HK-2 (cell line): ENCODE measurements around the gene FHIP1B.

ENCODE experiments used
- DNase-seq: peaks from one replicate; pipeline ENCODE4 v3.0.0-alpha.2; 2018; ENCODE audit not compliant: unreplicated experiment

FHIP1B gene

GRCh38 chr11:6240139-6240538 lies 5.7 kb upstream of the FHIP1B start:
- no peak for DNase-seq

DNA sequence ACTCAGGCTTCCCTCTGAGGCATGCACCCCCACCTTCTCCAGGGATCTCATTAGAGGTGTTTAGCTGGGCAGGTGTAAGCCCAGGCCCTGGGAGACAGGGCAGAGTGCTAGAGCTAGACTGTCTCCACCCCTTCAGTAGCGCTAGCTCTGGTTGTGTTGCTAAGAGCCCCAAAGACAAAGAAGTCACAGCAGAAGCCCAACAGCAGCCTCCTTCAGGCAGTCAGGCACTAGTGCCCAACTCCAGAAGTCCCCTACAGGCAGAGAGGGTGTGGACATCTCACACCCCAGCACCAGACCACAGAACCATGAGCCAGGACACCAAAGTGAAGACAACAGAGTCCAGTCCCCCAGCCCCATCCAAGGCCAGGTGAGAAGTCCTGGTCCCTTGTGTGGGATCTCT lies 4.5 kb upstream of the FHIP1B start, which contains the start of gene CNGA4:
CNGA4 (plus strand) TSS at position 188 of the 400 bp plus-strand sequence; CDS start at position 306, 118 bp downstream.
- no peak for DNase-seq

GRCh38 chr11:6237761-6238302 lies 3.4 kb upstream of the FHIP1B start:
- no peak for DNase-seq

- DNase-seq, result no peak
These were observed 2.8 kb upstream of the FHIP1B start for GRCh38 chr11:6237266-6237665.

DNA sequence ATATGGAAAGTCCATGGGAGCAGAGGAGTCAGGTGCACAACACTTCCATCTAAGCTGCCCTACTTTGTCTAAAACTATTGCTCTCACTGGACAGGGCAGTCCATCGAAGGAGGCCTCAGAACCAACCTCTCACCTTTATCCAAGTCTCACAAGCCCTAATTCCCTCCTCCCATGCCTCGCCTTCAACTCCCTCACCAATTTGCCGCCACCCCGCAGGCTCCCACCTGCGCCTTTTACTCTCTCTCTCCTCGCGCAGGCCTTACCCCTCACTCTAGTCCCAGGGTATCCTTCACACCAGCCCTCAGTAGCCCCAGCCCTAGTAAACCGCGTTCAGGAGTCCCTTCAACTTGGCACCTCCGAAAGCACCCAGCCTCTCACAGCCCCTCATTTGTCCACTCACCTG lies 451 bp downstream of the FHIP1B start:
- no peak for DNase-seq

GRCh38 chr11:6232899-6233298 lies 1.5 kb downstream of the FHIP1B start:
- no peak for DNase-seq

DNA sequence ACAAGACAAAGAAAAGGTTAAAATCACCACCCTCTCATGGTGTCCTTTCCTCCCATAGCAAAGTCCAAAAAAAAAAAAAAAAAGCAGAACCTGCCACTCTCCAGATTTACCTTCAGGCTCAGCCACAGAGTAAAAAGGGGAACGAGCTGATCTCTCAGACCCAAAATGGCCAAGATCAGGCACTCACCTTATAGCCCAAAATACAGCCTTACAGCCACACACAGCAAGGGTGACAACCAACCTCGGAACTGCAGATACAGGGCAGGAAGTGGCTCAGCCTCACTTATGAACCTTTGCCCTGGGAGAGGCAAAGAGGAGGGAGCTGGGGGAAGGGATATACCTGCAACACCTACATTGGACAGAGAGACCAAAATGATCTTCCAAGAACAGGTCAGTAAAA lies 4.5 kb downstream of the FHIP1B start:
- no peak for DNase-seq

DNA sequence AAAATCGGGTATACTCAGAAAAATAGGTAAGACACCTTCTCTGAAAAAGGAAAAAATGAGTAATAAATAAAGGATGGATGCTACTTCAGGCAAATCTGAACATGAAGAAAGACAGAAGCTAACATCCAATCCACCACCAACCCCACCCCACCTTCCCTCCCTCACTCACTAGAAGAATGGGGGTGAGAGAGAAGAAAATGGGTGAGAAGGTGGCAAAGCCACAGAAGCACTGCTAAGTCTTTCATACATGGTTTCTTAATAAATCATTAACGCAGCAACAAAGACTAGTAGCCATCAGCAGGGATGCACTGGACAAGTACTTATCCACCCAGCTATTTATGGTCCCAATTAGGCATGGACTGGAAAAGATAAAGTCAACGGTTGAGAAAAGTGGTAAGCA lies 5.9 kb downstream of the FHIP1B start:
- no peak for DNase-seq

GRCh38 chr11:6225896-6226295 lies 8.5 kb downstream of the FHIP1B start:
- no peak for DNase-seq

DNA sequence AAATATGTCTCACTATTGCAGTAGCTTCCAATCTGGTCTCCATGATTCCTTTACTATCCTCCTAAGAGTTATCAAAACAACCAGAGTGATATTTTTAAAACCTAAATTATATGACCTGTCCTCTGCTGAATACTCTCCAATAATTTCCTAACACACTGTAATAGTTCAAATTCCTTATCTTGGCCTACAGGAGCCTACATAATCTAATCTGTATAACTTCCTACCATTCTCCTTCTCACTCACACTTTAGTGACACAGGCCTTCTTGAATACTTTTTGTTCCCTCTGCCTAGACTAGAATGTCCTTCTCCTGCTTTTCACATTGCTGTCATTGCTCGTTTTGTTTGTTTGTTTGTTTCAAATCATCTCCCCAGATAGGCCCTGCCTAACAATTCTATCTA lies 9.4 kb downstream of the FHIP1B start:
- DNase-seq, result no peak

DNA sequence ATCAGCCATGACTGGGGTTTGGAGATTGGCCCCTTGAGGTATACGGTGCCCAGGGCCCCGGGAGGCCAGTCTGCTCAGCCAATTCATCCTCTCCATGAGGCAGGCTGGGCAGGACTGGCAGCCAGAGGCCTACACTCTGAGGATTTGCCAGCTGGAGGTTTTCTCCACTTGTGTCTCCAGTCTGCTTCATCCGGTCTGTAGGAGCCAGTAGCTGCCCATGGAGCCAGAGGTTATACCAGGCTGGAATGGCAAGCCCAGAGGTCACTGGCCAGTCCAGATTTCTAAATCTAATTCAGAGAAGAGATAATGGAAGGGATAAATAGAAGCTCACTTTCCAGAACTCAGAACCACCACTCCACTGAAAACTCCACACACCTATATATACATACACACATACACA lies 10.0 kb downstream of the FHIP1B start:
- DNase-seq, result no peak

DNA sequence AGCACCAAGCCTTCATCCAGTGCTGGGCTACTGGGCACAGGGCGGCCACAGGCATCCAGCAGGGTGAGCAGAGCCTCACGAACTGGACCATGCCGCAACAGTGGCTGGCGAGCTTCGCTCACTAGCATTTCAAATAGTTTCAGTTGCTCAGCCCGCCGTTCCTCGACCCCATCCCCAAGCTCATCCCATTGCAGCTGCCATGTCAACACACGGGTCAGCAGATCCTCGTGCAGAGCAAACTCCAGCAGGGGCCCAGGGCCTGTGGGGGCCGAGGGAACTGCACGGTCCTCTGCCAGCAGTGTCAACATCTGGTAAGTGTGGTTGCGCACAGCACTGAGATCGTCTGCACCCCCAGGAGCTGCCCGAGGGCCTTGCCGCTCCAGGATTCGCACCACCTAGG lies 10.6 kb downstream of the FHIP1B start:
- DNase-seq, result no peak

DNA sequence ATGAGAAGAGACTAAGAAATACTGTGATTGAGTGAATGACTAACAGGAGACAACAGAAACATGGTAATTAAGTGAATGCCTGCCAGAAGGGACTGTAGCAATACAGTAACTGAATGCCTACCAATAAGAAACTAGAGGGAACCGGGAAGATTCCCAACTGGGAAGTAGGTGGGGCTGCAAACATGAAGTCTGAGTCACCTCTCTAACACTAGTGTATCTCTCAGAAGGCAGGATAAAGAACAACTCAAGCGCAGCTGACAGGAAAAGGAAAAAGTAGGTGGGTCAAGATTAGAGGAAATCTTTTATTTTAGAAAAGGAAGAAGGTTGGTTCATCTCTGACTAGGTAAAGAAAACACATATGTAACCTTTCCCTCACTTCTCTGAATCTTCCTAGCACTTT lies 15.1 kb downstream of the FHIP1B start:
- peak; percentile 25 for DNase-seq

DNA sequence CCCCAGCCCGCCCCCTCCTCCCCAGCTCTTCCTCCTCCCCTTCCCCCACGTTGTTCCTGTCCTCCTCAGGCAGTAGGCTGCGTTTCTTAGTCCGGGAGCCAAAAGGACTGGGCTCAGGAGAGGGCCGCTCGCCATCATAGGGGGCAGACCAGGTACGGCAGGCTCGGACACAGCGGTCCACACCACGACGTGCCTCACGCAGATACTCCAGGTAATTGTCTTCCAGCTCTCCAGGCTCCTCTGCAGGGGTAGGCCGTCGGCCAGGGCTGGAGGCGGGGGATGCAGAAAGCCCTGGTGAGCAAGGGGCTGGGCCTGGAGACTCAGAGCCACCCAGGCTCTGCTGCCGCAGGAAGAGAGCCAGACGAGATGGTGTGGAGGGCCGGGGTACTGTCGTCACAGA lies 16.7 kb downstream of the FHIP1B start:
- no peak for DNase-seq

DNA sequence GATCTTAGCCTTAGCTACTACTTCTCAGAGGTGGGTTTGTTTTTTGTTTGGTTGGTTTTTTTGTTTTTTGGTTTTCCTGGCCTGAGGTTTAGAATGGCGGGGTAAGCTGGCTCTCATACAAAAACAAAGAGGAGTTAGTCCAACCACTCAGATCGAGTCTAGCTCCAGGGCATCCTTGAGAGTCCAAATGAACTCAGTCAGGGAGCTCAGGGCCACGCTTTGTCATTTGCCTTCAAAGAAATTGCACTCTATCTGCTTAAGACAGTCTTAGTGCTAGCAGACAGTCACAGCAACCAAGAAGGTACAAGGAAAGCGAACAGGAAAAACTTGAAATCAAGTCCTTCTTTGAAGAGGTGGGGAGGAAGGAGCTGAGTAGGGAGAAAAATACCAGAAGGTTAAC lies 17.9 kb downstream of the FHIP1B start:
- no peak for DNase-seq

DNA sequence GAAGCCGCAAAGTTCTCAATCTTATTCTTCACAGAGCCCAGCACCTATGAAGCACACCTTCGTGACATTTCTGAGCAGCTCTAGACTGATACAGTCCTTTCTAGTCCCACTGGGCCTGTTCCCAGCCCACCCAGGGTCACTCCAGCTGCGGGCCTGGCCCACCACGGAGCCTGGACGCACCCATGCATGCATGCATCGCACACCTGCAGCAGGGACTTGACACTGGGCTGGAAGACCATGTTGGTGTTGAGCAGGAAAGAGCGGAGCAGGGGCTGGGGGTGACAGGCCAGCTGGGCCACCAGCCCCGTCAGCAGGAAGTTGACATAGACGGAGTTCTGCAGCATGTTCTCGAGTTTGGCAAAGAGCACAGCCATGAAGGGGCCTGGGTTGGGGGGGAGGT lies 19.9 kb downstream of the FHIP1B start:
- DNase-seq, result no peak

DNA sequence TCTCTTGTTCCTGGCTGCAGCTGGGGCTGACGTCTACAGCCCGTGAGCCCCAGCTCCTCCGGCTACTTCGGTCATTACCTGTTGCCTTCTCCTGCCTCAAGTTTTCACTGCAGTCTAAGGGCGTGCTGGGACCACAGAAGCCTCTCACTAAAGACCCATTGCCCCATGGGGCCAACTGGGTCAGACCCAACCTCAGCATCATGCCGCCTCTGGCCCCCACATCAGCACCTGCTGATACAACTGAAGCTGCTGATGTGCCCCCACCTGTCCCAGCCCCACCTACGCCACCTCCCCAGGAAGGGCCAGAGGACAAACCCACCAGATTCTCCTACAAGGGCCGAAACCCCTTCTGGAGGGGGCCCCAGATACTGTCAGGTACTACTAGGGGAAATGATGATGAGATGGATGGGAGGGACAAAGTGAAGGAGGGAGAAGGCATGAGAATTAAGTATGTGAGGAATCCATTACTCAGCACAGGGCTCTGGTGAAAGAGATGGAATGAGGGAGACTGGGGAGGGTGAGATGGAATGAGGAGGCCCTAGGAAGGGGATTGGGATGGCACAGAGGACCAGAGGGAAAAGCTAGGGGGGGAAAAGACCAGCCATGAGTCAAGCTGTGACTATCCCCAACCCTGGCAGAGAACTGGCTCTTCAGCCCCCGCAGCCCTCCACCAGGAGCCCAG lies 24.0 kb downstream of the FHIP1B start:
- DNase-seq, result no peak

DNA sequence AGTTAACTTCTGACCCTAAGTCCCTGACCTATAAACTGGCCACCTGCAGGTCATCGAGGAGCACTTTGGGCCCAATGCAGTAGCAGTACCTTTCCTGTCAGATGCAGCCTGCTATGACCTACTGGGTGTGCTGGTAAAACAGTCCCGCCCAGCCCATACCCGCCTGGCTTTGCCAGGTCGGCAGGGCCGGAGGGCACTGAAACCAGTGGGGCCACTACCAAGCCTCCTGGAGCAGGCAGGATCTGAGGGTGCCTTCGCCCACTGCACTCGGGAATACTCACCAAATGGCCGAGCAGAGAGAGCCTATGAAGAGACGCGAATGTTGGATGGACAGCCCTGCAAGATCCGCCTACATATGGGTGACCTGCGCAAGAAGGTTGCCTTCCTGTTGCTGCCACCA lies 24.6 kb downstream of the FHIP1B start:
- DNase-seq, result no peak

DNA sequence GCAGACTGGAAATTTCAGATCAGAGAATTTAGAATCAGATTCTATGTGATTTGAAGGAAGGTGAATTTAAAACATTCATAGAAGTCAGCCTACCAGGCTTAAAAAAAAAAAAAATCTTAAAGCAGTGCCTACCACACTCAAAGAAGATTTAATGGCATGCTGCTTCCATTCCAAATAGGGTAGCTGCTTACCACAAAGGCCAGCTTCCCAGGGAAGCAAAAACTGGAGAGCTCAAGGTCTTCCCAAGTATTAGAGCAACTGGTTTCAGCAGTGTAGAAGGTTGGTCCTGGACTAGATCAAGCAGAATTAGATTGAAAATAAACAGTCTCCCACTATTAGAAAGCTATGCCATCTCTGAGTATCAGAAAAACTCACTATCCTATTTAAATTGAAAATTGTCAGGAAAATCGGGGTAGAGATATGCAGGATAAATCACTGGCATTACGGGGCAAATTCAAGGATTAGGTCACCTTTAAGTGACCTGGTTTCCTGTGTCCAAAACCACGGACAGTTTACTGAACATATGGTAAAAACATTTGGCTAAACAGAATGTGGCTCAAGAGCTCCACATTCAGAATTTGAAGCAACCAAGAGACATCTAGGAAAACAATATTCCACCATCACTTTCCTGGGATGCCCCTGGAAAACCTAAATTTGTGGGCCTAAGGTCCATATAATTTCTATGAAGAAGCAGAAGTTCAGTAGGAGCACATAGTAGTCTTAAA lies 27.8 kb downstream of the FHIP1B start:
- no peak for DNase-seq

- DNase-seq, result no peak
These were observed 29.1 kb downstream of the FHIP1B start, which contains the start of gene C11orf42 for GRCh38 chr11:6205366-6205765. Gene C11orf42, plus strand, starts transcription at chr11:6205557. Its CDS starts 59 bp downstream, at chr11:6205616.

- DNase-seq, result no peak
These were observed 29.7 kb downstream of the FHIP1B start for GRCh38 chr11:6204706-6205105.

DNA sequence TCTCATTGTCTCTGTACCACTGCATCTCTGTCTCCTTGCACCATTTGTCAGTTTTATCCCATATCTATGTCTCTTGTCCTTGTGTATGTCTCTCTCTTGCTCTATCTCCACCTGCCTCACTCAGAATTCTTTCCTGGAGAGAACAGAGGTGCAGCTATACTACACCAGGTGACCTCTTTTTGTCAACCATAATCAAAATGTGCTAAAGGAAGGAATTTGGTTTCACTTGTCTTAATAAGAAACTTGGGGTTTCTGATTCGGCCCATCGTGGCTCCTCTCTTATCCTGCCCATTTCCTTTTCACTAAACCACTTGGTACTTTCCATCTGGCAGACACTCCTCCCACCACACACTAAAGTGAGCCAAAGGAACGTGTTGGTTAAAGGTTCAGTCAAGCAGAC lies 31.1 kb downstream of the FHIP1B start:
- DNase-seq, result no peak

GRCh38 chr11:6202041-6202440 lies 32.4 kb downstream of the FHIP1B start:
- no peak for DNase-seq
